ENCODE data around the gene ACACA. TPM values are rescaled to one million over a fixed set of nuclear protein-coding genes. Genes with fewer than 3 reads are reported as not detected.
A peak's percentile ranks its signal among the peaks of the same experiment; 100 is the strongest.
"Not testable (repeated sequence)": the region's sequence is repeated elsewhere in the genome, so short reads cannot be mapped to it uniquely, and the experiment has no call there.

Gene ACACA
- total RNA-seq (2014; rRNA removed) = 23.7 and 35.0 TPM in 2 replicates
- polyA plus RNA-seq (2012) = 15.1 TPM

GRCh38 chr17:37406635-37407461, at the start of gene ACACA, which contains the start of gene TADA2A:
TSS of gene ACACA (minus strand) at chr17:37406836. CDS start at chr17:37406299, 537 bp downstream.
TSS of gene TADA2A (plus strand) at chr17:37406886. CDS start at chr17:37411366, 4,480 bp downstream.
- peak; percentile 76 for DNase-seq (ENCODE audit: low read depth)

DNA sequence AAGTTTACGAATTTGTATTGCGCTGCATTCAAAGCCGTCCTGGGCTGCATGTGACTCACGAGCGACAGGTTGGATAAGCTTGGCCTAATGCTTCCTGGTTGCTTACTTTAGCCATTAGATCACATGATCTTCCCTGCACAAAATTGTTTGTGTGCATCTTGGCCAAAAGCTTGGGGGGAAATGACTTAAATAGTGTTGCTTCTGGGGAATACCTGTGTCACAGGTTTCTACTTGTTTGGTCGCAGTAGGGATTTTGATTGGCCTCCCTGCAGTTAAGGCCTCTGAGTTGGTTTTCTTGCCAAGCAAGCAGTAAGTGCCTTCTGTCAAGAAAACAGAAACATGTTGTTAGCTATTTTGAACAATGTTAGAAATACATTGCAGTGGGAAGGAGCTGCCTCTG, 43.5 kb upstream of the ACACA start:
- no peak for DNase-seq (ENCODE audit: low read depth)

DNA sequence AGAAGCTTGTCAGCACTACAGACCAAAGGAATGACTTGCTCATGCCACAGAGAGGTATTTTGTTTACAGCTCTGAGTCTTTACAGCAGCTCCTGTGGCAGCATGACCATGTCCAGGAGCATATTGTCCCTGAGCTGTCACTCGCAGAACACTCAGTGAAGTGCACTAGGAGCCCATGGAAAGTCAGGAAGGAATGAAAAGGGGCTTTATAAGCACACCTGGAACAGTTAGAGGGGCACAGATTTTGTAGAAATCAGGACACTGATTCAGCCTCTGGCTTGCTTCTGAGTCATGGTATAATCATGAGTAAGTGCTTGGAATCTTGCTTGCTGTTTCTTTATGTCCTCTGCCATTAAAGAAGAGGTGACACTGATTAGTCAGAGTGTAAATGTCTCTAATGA, 41.0 kb upstream of the ACACA start:
- DNase-seq (ENCODE audit: low read depth) = peak; percentile 46

- DNase-seq (ENCODE audit: low read depth) = no peak
These were observed 39.4 kb upstream of the ACACA start for GRCh38 chr17:37446027-37446426.

GRCh38 chr17:37441369-37442014, 34.9 kb upstream of the ACACA start:
- DNase-seq (ENCODE audit: low read depth) = not testable (repeated sequence)

DNA sequence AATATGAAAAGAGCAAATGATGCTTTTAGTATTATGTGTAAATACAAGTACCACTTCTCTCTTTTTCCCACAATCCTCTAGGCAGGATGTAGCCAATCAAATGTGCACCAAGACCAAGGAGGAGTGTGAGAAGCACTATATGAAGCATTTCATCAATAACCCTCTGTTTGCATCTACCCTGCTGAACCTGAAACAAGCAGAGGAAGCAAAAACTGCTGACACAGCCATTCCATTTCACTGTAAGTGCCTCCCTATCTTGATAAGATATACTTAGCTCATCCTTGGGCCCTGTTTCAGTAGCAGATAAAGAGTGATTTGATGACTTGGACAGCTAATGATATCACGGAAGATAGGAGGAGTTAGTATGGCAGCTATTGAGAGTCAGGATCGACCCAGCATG, 33.8 kb upstream of the ACACA start:
- no peak for DNase-seq (ENCODE audit: low read depth)

GRCh38 chr17:37438141-37438540, 31.5 kb upstream of the ACACA start:
- DNase-seq (ENCODE audit: low read depth) = no peak

DNA sequence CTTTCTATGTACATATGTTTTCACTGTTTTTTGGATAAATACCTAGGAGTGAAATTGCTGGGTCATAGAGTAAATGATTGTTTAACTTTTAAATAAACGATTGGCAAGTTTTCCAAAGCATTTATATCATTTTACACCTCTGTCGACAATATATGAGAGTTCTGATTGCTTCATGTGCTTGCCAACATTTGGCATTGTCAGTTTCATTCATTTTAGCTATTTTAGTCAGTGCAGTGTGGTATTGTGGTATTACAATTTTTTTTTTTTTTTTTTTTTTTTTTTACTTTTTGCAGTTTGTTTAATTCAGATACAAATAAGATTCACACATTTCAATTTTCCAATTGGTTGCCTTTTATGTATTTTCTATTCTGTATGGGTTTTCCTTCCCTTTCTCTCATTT, 26.0 kb upstream of the ACACA start:
- no peak for DNase-seq (ENCODE audit: low read depth)

DNA sequence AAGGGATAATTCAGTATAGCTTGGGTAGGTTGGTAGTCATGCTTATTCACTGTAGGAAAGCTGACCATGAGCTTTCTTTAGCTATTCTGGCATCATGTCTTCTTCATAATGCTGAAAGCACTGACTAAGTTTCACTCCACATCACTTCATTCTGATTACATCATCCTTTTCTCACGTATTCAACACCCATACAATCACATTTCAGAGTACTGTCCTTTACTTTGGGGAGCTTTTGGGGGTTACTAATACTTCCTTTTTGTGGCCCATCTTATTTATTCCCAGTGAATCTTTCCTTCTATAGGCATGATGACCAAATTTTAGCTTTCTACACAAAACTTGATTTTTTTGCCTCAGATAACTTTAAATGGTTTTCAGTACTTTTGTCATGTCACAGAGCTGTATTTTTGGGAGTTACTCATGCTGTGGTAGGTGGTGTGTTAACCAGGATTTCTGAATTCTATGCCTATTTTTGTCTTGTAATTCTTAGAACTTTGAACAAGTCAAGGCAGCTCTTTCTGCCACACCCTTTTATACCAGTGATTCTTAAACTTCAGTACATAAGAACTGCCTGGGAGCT, 23.5 kb upstream of the ACACA start:
- DNase-seq (ENCODE audit: low read depth) = peak; percentile 42

- DNase-seq (ENCODE audit: low read depth) = no peak
These were observed 22.8 kb upstream of the ACACA start for GRCh38 chr17:37429453-37429852.

DNA sequence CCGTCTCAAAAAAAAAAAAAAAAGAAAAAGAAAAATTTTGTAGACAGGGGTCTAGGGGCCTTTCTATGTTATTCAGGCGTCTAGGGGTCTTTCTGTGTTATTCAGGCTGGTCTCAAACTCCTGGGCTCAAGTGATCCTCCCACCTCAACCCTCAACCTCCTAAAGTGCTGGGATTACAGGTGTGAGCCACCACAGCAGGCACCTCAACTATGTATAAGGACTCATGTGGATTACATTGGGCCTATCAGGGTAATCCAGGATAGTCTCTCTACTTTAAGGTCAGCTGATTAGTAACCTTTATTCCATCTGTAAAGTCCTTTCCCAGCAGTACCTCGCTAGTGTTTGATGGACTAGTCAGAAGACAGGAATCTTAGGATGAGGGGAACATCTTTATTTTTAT, 22.4 kb upstream of the ACACA start:
- no peak for DNase-seq (ENCODE audit: low read depth)

DNA sequence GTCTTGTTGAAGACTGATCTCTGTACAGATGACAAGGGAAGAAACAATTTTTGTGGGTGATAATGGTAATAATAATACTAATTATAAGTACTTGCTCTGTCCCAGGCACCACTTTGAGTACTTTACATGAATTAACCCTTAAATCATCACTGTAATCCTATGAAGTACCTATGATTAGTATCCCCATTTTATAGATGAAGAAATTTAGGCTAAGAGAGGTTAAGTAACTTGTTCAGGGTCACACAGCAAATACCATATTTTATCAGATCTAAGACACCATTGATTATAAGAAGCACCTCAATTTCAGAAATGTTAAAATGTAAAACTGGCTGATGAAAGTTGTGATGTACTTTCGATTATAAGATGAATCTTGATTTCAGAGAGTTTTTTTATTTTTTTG, 18.6 kb upstream of the ACACA start:
- no peak for DNase-seq (ENCODE audit: low read depth)

GRCh38 chr17:37422971-37423625, 16.5 kb upstream of the ACACA start:
- no peak for DNase-seq (ENCODE audit: low read depth)

DNA sequence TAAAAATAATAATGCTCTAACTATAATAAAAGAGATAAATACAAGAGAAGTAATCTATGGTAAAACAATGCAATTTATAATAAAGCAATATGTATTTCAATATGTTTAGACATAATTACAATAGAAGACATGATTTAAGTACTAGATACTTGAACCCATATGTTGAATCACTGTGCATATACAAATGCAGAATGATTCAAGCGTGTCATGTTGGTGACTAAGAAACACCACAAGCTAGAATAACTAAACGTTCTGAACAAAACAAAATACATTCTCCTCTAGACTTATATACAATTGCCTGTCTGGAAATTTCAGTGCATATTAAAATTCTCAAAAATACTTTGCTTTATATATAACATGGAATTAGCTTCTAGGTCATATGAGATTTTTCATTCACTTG, 11.2 kb upstream of the ACACA start:
- DNase-seq (ENCODE audit: low read depth) = peak; percentile 15

- DNase-seq (ENCODE audit: low read depth) = no peak
These were observed 7.4 kb upstream of the ACACA start for GRCh38 chr17:37413875-37414519.

- DNase-seq (ENCODE audit: low read depth) = no peak
These were observed 3.7 kb upstream of the ACACA start for GRCh38 chr17:37410357-37410756.

GRCh38 chr17:37408145-37408479, 1.5 kb upstream of the ACACA start:
- not testable (repeated sequence) for DNase-seq (ENCODE audit: low read depth)

DNA sequence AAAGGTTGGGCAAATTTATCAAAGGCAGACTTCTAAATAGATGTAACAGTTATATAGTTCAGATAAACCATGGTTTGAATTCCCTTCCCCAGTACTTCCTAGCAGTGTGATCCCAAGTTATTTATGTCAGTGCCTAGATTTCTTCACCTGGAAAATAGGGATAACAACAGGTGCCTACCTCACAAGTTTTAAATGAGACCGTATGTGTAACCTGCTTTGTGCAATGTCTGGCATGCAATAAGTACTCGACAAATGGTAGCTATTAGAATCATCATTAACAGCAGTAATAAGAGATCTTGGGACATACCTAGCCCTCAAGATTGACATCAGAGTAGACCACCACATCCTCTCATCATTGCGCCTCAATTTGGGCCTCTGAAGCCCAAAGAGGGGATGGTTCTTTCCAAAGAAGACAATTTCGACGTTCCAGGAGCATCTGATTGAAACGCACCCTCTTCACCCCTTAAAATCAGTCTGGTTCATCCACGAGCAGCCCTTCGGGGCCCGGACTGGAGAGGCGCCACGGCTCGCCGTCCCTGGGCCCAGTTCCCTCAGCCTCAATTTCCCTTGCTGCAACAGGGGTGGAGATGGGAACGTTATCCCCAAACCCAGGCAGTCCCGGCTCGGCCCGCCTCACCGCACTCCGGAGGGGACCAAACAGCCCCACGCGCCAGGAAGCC, 541 bp downstream of the ACACA start:
- peak; percentile 8 for DNase-seq (ENCODE audit: low read depth)

GRCh38 chr17:37405522-37405921, 1.1 kb downstream of the ACACA start:
- DNase-seq (ENCODE audit: low read depth) = not testable (repeated sequence)

- DNase-seq (ENCODE audit: low read depth) = no peak
These were observed 6.1 kb downstream of the ACACA start for GRCh38 chr17:37400505-37400904.

DNA sequence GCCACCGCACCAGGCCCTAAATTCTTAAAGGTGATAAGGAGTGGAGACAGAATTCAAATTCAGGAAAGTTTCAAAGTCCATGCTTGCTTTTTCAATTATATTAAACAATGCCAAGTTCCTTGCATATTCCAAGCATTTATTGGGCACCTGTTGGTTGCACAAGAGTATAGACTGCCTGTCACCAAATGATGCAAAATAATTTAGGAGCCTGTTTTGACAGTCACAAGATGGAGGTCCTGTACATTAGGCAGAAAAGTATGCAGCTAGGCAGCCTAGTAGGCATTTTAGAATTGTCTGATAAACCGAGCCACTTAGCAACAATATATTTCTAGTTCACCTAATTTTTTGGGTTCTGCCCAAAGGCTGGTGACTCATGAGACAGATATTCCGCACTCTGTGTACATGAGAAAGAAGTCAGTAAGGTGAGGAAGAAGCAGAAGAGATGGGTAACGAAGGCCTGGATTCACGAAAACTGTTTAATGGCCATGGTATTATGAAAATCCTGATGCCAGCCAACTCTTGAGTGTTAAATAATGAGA, 7.3 kb downstream of the ACACA start:
- DNase-seq (ENCODE audit: low read depth) = no peak

All from LHCN-M2 (cell line).